ENCODE data around the gene ERFE. TPM values are rescaled to one million over a fixed set of nuclear protein-coding genes. Genes with fewer than 3 reads are reported as not detected.

ERFE gene
- polyA plus RNA-seq, 1 of the 3 experiments (the other 2 are of a cell fraction) = 1.3 TPM

DNA sequence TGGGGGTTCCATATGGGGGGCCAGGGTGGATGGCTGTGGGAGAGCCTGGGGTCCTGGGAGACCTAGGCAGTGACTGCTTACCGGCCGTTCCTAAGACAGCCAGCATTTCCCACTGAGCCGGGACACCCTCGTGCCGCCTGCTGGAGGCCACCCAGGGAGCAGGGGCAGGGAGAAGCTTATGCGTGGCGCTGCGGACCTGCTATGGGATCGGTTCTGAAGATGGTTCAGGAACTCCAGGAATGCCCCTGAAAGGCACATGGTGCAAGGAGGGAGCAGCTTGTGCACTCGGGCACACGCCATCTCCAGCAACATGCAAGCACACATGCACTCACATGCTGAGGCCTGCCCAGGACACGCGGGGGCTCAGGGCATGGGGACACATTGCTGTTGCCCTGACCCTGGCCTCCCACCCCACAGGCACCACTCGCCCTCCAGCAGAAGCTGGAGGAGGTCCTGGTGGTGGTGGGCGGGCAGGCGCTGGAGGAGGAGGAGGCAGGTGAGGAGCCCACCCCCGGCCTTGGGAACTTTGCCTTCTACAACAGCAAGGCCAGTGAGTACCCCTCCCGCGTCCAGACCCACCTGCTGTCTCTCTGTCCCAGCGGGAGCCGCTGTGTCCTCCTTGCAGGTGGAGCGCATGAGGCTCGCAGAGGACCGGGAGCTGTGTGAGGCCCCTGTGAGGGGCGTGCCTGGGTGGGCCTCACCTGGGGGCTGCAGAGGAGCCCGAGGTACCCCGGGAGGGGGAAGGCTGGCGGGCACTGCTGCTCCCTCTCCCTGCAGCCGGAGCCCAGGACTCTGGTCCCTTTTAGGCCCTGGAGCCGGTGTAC is 16.2 kb upstream of the ERFE start:
- no peaks in the 10 kb centered on the region for H3K79me2 ChIP-seq (ENCODE audit: insufficient read depth)
- ChIA-PET POLR2A (no interaction called here), CTCF (interaction anchor here (0.9 to 1.4 kb wide), 3 partner anchors 9 to 11 kb away, joined by 3 to 4 read pairs (median 4); no protein-coding TSS in a partner anchor)
- no peak overlapping the region for H3K27ac ChIP-seq (ENCODE audit: low read depth in 2 of 2, low read length in 1 of 2)
- DNase-seq = no peak
- no peaks in the 10 kb centered on the region for H4K20me1 ChIP-seq (ENCODE audit: insufficient read depth)
- no peaks in the 10 kb centered on the region for H3K36me3 ChIP-seq (replicated peaks in 1 of 2; ENCODE audit: control insufficient read depth in 1 of 2, insufficient read depth in 2 of 2, low read length in 1 of 2)
- H3F3A ChIP-seq (replicated peaks; ENCODE audit: insufficient read depth) = no peaks in the 10 kb centered on the region
- no peaks in the 10 kb centered on the region for H3K9me2 ChIP-seq
- WGBS (ENCODE audit: low lambda C conversion rate) = 89% methylated on average over 16 of the region's 30 CpGs
- no peak overlapping the region for H3K4me3 ChIP-seq (ENCODE audit: low read depth in 2 of 2, low read length in 1 of 2)
- TF ChIP-seq TEAD4 (IDR thresholded peaks at IDR 0.05; ENCODE audit: borderline replicate concordance, insufficient read depth) (no peak), TAF1 (IDR thresholded peaks at IDR 0.05; ENCODE audit: borderline replicate concordance, low read depth, low read length) (no peak), YY1 (IDR thresholded peaks at IDR 0.05; ENCODE audit: low read depth) (no peak)
- H3K4me2 ChIP-seq = no peak overlapping the region
- H3K9ac ChIP-seq = no peak overlapping the region
- H3K27me3 ChIP-seq (ENCODE audit: insufficient read depth) = no peaks in the 10 kb centered on the region
- H3K9me3 ChIP-seq = no peaks in the 10 kb centered on the region
- no peak overlapping the region for H2AFZ ChIP-seq (ENCODE audit: low read depth)
- peaks cover 5 to 10% of the 10 kb centered on the region in 2 experiments; a peak in 3 of 4 replicates for H3K4me1 ChIP-seq (ENCODE audit: control insufficient read depth in 1 of 2, insufficient read depth in 2 of 2, low read depth in 1 of 2, low read length in 1 of 2)

DNA sequence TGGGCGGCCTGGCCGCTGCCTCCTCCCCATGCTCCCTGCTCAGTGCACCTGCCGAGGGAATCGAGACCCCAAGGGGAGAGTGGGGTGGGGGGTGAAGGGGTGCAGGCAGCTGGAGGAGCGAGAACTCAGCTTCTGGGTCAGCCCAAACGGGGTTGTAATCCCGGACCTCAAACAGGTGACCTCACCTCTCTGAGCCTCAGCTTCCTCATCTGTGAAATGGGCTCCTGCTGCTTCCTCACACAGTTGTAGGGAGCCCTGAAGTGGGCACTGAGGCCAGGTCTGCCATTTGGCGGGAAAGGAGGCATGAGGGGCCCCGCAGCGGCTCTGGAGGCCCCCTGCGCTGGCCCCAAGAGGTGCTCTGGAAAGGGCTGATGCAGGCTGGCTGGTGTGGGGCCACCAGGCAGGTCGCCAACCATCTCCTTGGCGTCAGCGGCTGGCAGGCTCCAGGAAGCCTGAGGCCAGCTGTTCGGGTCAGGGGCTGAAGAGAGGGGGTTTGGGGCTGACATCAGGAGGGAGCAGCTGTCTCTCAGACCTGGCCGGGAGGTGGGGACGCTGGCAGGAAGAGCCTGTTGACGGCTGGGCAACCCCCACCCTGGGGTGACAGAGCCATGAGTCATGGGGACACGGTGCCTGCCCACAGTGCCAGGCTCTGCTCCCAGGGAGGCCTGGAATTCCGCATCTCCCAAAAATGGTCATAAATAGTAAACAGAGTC is 15.4 kb upstream of the ERFE start:
- ChIA-PET POLR2A (no interaction called here), CTCF (interaction anchor here (1.4 kb wide), 1 partner anchor 11 kb away, joined by 4 read pairs; no protein-coding TSS in a partner anchor)
- H3K27ac ChIP-seq (ENCODE audit: low read depth in 2 of 2, low read length in 1 of 2) = no peak overlapping the region
- TF ChIP-seq NRF1 (IDR thresholded peaks at IDR 0.05; ENCODE audit: low read depth, low read length) (no peak), JUND (IDR thresholded peaks at IDR 0.05) (no peak; the same call in 1 of the 2 replicates), MEF2A (IDR thresholded peaks at IDR 0.05; ENCODE audit: borderline replicate concordance, low read depth) (no peak), RAD21 (IDR thresholded peaks at IDR 0.05; ENCODE audit: low read length) (no peak), RFX5 (IDR thresholded peaks at IDR 0.05; ENCODE audit: low read length) (no peak), SIN3A (IDR thresholded peaks at IDR 0.05; ENCODE audit: borderline replicate concordance, low read depth, low read length) (no peak), MXI1 (IDR thresholded peaks at IDR 0.05; ENCODE audit: low read depth, low read length) (no peak), TAF1 (IDR thresholded peaks at IDR 0.05; ENCODE audit: borderline replicate concordance, low read depth, low read length) (no peak), FOSL2 (IDR thresholded peaks at IDR 0.05; ENCODE audit: borderline replicate concordance, low read depth) (peak; percentile 90), ELF1 (IDR thresholded peaks at IDR 0.05) (no peak), EP300 (IDR thresholded peaks at IDR 0.05; ENCODE audit: borderline replicate concordance in 1 of 2, low read depth in 1 of 2, low read length in 1 of 2) (peak in 1 of 2 experiments; percentile 73; a peak in 1 of 4 replicates), NFIC (IDR thresholded peaks at IDR 0.05; ENCODE audit: borderline replicate concordance) (peak; percentile 49; the same call in 1 of the 2 replicates), GABPA (IDR thresholded peaks at IDR 0.05; ENCODE audit: low read depth) (no peak), SMC3 (IDR thresholded peaks at IDR 0.05; ENCODE audit: low read depth, low read length) (no peak), FOXJ3 (CRISPR knock-in tag; IDR thresholded peaks at IDR 0.05) (no peak), TCF12 (IDR thresholded peaks at IDR 0.05) (peak; percentile 37; the same call in 1 of the 2 replicates), CHD2 (IDR thresholded peaks at IDR 0.05; ENCODE audit: low read length, partially characterized antibody) (no peak)
- TF ChIP-seq, protein P1, sequence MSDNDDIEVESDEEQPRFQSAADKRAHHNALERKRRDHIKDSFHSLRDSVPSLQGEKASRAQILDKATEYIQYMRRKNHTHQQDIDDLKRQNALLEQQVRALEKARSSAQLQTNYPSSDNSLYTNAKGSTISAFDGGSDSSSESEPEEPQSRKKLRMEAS (IDR thresholded peaks at IDR 0.05; ENCODE audit: low read depth) = no peak
- TF ChIP-seq, protein P2, sequence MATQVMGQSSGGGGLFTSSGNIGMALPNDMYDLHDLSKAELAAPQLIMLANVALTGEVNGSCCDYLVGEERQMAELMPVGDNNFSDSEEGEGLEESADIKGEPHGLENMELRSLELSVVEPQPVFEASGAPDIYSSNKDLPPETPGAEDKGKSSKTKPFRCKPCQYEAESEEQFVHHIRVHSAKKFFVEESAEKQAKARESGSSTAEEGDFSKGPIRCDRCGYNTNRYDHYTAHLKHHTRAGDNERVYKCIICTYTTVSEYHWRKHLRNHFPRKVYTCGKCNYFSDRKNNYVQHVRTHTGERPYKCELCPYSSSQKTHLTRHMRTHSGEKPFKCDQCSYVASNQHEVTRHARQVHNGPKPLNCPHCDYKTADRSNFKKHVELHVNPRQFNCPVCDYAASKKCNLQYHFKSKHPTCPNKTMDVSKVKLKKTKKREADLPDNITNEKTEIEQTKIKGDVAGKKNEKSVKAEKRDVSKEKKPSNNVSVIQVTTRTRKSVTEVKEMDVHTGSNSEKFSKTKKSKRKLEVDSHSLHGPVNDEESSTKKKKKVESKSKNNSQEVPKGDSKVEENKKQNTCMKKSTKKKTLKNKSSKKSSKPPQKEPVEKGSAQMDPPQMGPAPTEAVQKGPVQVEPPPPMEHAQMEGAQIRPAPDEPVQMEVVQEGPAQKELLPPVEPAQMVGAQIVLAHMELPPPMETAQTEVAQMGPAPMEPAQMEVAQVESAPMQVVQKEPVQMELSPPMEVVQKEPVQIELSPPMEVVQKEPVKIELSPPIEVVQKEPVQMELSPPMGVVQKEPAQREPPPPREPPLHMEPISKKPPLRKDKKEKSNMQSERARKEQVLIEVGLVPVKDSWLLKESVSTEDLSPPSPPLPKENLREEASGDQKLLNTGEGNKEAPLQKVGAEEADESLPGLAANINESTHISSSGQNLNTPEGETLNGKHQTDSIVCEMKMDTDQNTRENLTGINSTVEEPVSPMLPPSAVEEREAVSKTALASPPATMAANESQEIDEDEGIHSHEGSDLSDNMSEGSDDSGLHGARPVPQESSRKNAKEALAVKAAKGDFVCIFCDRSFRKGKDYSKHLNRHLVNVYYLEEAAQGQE (IDR thresholded peaks at IDR 0.05; ENCODE audit: low read depth, low read length) = no peak
- TF ChIP-seq, protein P3, sequence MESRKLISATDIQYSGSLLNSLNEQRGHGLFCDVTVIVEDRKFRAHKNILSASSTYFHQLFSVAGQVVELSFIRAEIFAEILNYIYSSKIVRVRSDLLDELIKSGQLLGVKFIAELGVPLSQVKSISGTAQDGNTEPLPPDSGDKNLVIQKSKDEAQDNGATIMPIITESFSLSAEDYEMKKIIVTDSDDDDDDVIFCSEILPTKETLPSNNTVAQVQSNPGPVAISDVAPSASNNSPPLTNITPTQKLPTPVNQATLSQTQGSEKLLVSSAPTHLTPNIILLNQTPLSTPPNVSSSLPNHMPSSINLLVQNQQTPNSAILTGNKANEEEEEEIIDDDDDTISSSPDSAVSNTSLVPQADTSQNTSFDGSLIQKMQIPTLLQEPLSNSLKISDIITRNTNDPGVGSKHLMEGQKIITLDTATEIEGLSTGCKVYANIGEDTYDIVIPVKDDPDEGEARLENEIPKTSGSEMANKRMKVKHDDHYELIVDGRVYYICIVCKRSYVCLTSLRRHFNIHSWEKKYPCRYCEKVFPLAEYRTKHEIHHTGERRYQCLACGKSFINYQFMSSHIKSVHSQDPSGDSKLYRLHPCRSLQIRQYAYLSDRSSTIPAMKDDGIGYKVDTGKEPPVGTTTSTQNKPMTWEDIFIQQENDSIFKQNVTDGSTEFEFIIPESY (IDR thresholded peaks at IDR 0.05; ENCODE audit: borderline replicate concordance, low read depth) = no peak

More for the DNA sequence above, 15.4 kb upstream of the ERFE start:
- Histone ChIP-seq H3K27me3 (ENCODE audit: insufficient read depth) (no peaks in the 10 kb centered on the region), H3K9ac (no peak overlapping the region), H3K9me3 (no peaks in the 10 kb centered on the region), H3K36me3 (replicated peaks in 1 of 2; ENCODE audit: control insufficient read depth in 1 of 2, insufficient read depth in 2 of 2, low read length in 1 of 2) (no peaks in the 10 kb centered on the region), H2AFZ (ENCODE audit: low read depth) (no peak overlapping the region), H4K20me1 (ENCODE audit: insufficient read depth) (no peaks in the 10 kb centered on the region), H3K9me2 (no peaks in the 10 kb centered on the region), H3K4me3 (ENCODE audit: low read depth in 2 of 2, low read length in 1 of 2) (no peak overlapping the region), H3F3A (replicated peaks; ENCODE audit: insufficient read depth) (no peaks in the 10 kb centered on the region), H3K4me2 (peak overlapping the region; percentile 65), H3K79me2 (ENCODE audit: insufficient read depth) (no peaks in the 10 kb centered on the region), H3K4me1 (ENCODE audit: control insufficient read depth in 1 of 2, insufficient read depth in 2 of 2, low read depth in 1 of 2, low read length in 1 of 2) (peaks cover 5 to 10% of the 10 kb centered on the region in 2 experiments; a peak in 3 of 4 replicates)
- 74% methylated on average over 4 of the region's 20 CpGs for WGBS (ENCODE audit: low lambda C conversion rate)
- no peak for DNase-seq
